NCI-H146 treated with DMSO at 0.1 percent for 48 hours (cell line): ENCODE data around the gene RABGAP1L.

ENCODE experiments used
- DNase-seq: peaks from one replicate; lab custom pipeline; 2025; ENCODE audit not compliant: unreplicated experiment; lab: John Stamatoyannopoulos, UW

RABGAP1L gene

GRCh38 chr1:174743654-174744561 is 584.6 kb downstream of the RABGAP1L start:
- peak; percentile 42 for DNase-seq

- no peak for DNase-seq
Measured at GRCh38 chr1:174744886-174745285, 585.6 kb downstream of the RABGAP1L start.

GRCh38 chr1:174746024-174746808 is 586.9 kb downstream of the RABGAP1L start:
- DNase-seq: no peak

GRCh38 chr1:174747613-174748012 is 588.3 kb downstream of the RABGAP1L start:
- no peak for DNase-seq

GRCh38 chr1:174748586-174748985 is 589.3 kb downstream of the RABGAP1L start:
- no peak for DNase-seq

- no peak for DNase-seq
Measured at GRCh38 chr1:174753131-174753530, 593.8 kb downstream of the RABGAP1L start.

GRCh38 chr1:174761335-174761734 is 602.0 kb downstream of the RABGAP1L start:
- no peak for DNase-seq

- DNase-seq: no peak
Measured at GRCh38 chr1:174761901-174762585, 602.7 kb downstream of the RABGAP1L start.

- no peak for DNase-seq
Measured at GRCh38 chr1:174764191-174764590, 604.9 kb downstream of the RABGAP1L start.

GRCh38 chr1:174766727-174767126 is 607.4 kb downstream of the RABGAP1L start:
- DNase-seq: no peak

- no peak for DNase-seq
Measured at GRCh38 chr1:174768516-174768915, 609.2 kb downstream of the RABGAP1L start.

GRCh38 chr1:174768949-174769348 is 609.6 kb downstream of the RABGAP1L start:
- DNase-seq: peak; percentile 29

- peak; percentile 36 for DNase-seq
Measured at GRCh38 chr1:174769961-174770549, 610.7 kb downstream of the RABGAP1L start.

- no peak for DNase-seq
Measured at GRCh38 chr1:174775621-174776020, 616.3 kb downstream of the RABGAP1L start.

- no peak for DNase-seq
Measured at GRCh38 chr1:174777262-174777661, 617.9 kb downstream of the RABGAP1L start.

- DNase-seq: no peak
Measured at GRCh38 chr1:174785510-174785909, 626.2 kb downstream of the RABGAP1L start.

- DNase-seq: no peak
Measured at GRCh38 chr1:174786358-174786757, 627.0 kb downstream of the RABGAP1L start.

GRCh38 chr1:174786760-174787159 is 627.4 kb downstream of the RABGAP1L start:
- DNase-seq: no peak

- DNase-seq: no peak
Measured at GRCh38 chr1:174788981-174789380, 629.7 kb downstream of the RABGAP1L start.

- no peak for DNase-seq
Measured at GRCh38 chr1:174789399-174789798, 630.1 kb downstream of the RABGAP1L start.

- DNase-seq: no peak
Measured at GRCh38 chr1:174791863-174792262, 632.5 kb downstream of the RABGAP1L start.
